ENCODE data around the gene NOS2.

NOS2 gene

GRCh38 chr17:27760069-27760885 is 40.1 kb downstream of the NOS2 start:
- TF ChIP-seq POLR2AphosphoS5 (IDR thresholded peaks at IDR 0.05; ENCODE audit: low read depth, low read length) (no peak), TAF1 (IDR thresholded peaks at IDR 0.05; ENCODE audit: borderline replicate concordance, insufficient read depth, low read length) (no peak), FOXP2 (optimal IDR thresholded peaks at IDR 0.05; ENCODE audit: borderline replicate concordance, extremely low read depth, extremely low read length, insufficient read depth) (no peak), REST (IDR thresholded peaks at IDR 0.05; ENCODE audit: insufficient read depth in 1 of 2, low read depth in 2 of 2, low read length in 2 of 2) (no peak), SIN3A (IDR thresholded peaks at IDR 0.05; ENCODE audit: borderline replicate concordance, insufficient read depth, low read length) (no peak)

GRCh38 chr17:27759528-27759927 is 40.8 kb downstream of the NOS2 start:
- TF ChIP-seq SIN3A (IDR thresholded peaks at IDR 0.05; ENCODE audit: borderline replicate concordance, insufficient read depth, low read length) = no peak
- no peak for TF ChIP-seq TAF1 (IDR thresholded peaks at IDR 0.05; ENCODE audit: borderline replicate concordance, insufficient read depth, low read length)
- TF ChIP-seq FOXP2 (optimal IDR thresholded peaks at IDR 0.05; ENCODE audit: borderline replicate concordance, extremely low read depth, extremely low read length, insufficient read depth) = no peak
- no peak for TF ChIP-seq POLR2AphosphoS5 (IDR thresholded peaks at IDR 0.05; ENCODE audit: low read depth, low read length)
- no peak for TF ChIP-seq REST (IDR thresholded peaks at IDR 0.05; ENCODE audit: insufficient read depth in 1 of 2, low read depth in 2 of 2, low read length in 2 of 2)

GRCh38 chr17:27756467-27757371 is 43.6 kb downstream of the NOS2 start:
- no peak for TF ChIP-seq REST (IDR thresholded peaks at IDR 0.05; ENCODE audit: insufficient read depth in 1 of 2, low read depth in 2 of 2, low read length in 2 of 2)
- TF ChIP-seq POLR2AphosphoS5 (IDR thresholded peaks at IDR 0.05; ENCODE audit: low read depth, low read length) = no peak
- TF ChIP-seq TAF1 (IDR thresholded peaks at IDR 0.05; ENCODE audit: borderline replicate concordance, insufficient read depth, low read length) = no peak
- no peak for TF ChIP-seq SIN3A (IDR thresholded peaks at IDR 0.05; ENCODE audit: borderline replicate concordance, insufficient read depth, low read length)
- TF ChIP-seq FOXP2 (optimal IDR thresholded peaks at IDR 0.05; ENCODE audit: borderline replicate concordance, extremely low read depth, extremely low read length, insufficient read depth) = no peak

GRCh38 chr17:27755706-27756466 is 44.4 kb downstream of the NOS2 start:
- TF ChIP-seq FOXP2 (optimal IDR thresholded peaks at IDR 0.05; ENCODE audit: borderline replicate concordance, extremely low read depth, extremely low read length, insufficient read depth) (no peak), REST (IDR thresholded peaks at IDR 0.05; ENCODE audit: insufficient read depth in 1 of 2, low read depth in 2 of 2, low read length in 2 of 2) (no peak), SIN3A (IDR thresholded peaks at IDR 0.05; ENCODE audit: borderline replicate concordance, insufficient read depth, low read length) (no peak), POLR2AphosphoS5 (IDR thresholded peaks at IDR 0.05; ENCODE audit: low read depth, low read length) (no peak), TAF1 (IDR thresholded peaks at IDR 0.05; ENCODE audit: borderline replicate concordance, insufficient read depth, low read length) (no peak)
